Activated T-cell treated with anti-CD3 and anti-CD28 coated beads, Interleukin-2, amount 50 U/mL, for 72 hours (primary cell): Measurements from ENCODE around the gene CC2D1B. TPM values are rescaled to one million over a fixed set of nuclear protein-coding genes. Genes with fewer than 3 reads are reported as not detected.

Source experiments
- ATAC-seq, 2 donors: fragments of 150-1000 bp; cut with Tn5 transposase; replicated peaks in 1 of 2; 2 replicates each; pipeline ENCODE4 v1.10.0; 2021; ENCODE audit warnings: moderate library complexity in 2 of 2, mild to moderate bottlenecking in 1 of 2
- DNase-seq, 2 donors: peaks; one replicate each; pipeline ENCODE4 v3.0.0; 2021 to 2022; ENCODE audit warnings: mixed read lengths in 1 of 2
- H3K27ac Mint-ChIP-seq: one replicate; pipeline ENCODE4 v1.8.0; 2022; ENCODE audit warnings: mild to moderate bottlenecking, moderate library complexity, mixed read lengths
- H3K27me3 Mint-ChIP-seq: one replicate; pipeline ENCODE4 v1.8.0; 2022; ENCODE audit warnings: low read depth, mixed read lengths
- H3K36me3 Mint-ChIP-seq, 2 donors: one replicate each; pipeline ENCODE4 v1.8.0; 2022; ENCODE audit warnings: mixed read lengths in 2 of 2, mild to moderate bottlenecking in 1 of 2; ENCODE audit not compliant: insufficient read depth in 2 of 2
- H3K4me1 Mint-ChIP-seq: one replicate; pipeline ENCODE4 v1.8.0; 2022; ENCODE audit warnings: low read depth, mixed read lengths
- H3K4me3 Mint-ChIP-seq, 2 donors: one replicate each; pipeline ENCODE4 v1.8.0; 2022; ENCODE audit warnings: mild to moderate bottlenecking in 2 of 2, mixed read lengths in 2 of 2, moderate library complexity in 2 of 2
- H3K9me3 Mint-ChIP-seq, 2 donors: one replicate each; pipeline ENCODE4 v1.8.0; 2022; ENCODE audit warnings: mixed read lengths in 2 of 2
- total RNA-seq, 2 donors: library from RNA; stranded (reverse); gene quantifications; one replicate each; pipeline ENCODE4 v1.2.3, GENCODE V29; 2022

Gene CC2D1B
- total RNA-seq, 2 donors from 2014 or later, result 32.7 to 33.1 TPM

- no peak for DNase-seq
- Mint-ChIP-seq H3K27ac (no peak overlapping the region), H3K27me3 (no peaks in the 10 kb centered on the region), H3K36me3 (no peaks in the 10 kb centered on the region), H3K4me3 (no peak overlapping the region), H3K4me1 (no peaks in the 10 kb centered on the region), H3K9me3 (no peaks in the 10 kb centered on the region)
- ATAC-seq, result no peak
These were observed 59.6 kb downstream of the CC2D1B start for GRCh38 chr1:52306227-52307006.

GRCh38 chr1:52305417-52306226, 60.4 kb downstream of the CC2D1B start:
- no peak for ATAC-seq

More at GRCh38 chr1:52305417-52306226, 60.4 kb downstream of the CC2D1B start:
- H3K9me3 Mint-ChIP-seq, result no peaks in the 10 kb centered on the region
- no peaks in the 10 kb centered on the region for H3K27me3 Mint-ChIP-seq
- H3K4me3 Mint-ChIP-seq, result no peak overlapping the region
- no peak overlapping the region for H3K27ac Mint-ChIP-seq
- no peaks in the 10 kb centered on the region for H3K36me3 Mint-ChIP-seq
- no peak for DNase-seq
- H3K4me1 Mint-ChIP-seq, result no peaks in the 10 kb centered on the region

Other genes starting within 250 kb of the CC2D1B start
- gene ZFYVE9, start 224.1 kb downstream of the CC2D1B start, total RNA-seq, result 1 to 10 TPM; 4.4 to 5.7 TPM
- gene ORC1, start 38.2 kb upstream of the CC2D1B start, total RNA-seq, result 10 to 100 TPM; 37.1 to 43.5 TPM
- gene PRPF38A, start 38.4 kb upstream of the CC2D1B start, total RNA-seq, result 10 to 100 TPM; 80.5 to 91.8 TPM
- 100 to 1,000 TPM; 108 to 120 TPM for gene TUT4, start 186.9 kb upstream of the CC2D1B start, total RNA-seq
- 10 to 100 TPM; 26.3 to 27.6 TPM for gene GPX7, start 236.2 kb upstream of the CC2D1B start, total RNA-seq